Iris pigment epithelial cell (primary cell): ENCODE results near the gene GAL3ST1.
A peak's percentile ranks its signal among the peaks of the same experiment; 100 is the strongest.
"Not testable (repeated sequence)": the region's sequence is repeated elsewhere in the genome, so short reads cannot be mapped to it uniquely, and the experiment has no call there.

Source experiments
- DNase-seq: peaks from one replicate; pipeline ENCODE4 v3.0.0-alpha.2; 2011; ENCODE audit warnings: low read depth

The GAL3ST1 gene, protein sequence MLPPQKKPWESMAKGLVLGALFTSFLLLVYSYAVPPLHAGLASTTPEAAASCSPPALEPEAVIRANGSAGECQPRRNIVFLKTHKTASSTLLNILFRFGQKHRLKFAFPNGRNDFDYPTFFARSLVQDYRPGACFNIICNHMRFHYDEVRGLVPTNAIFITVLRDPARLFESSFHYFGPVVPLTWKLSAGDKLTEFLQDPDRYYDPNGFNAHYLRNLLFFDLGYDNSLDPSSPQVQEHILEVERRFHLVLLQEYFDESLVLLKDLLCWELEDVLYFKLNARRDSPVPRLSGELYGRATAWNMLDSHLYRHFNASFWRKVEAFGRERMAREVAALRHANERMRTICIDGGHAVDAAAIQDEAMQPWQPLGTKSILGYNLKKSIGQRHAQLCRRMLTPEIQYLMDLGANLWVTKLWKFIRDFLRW

DNA sequence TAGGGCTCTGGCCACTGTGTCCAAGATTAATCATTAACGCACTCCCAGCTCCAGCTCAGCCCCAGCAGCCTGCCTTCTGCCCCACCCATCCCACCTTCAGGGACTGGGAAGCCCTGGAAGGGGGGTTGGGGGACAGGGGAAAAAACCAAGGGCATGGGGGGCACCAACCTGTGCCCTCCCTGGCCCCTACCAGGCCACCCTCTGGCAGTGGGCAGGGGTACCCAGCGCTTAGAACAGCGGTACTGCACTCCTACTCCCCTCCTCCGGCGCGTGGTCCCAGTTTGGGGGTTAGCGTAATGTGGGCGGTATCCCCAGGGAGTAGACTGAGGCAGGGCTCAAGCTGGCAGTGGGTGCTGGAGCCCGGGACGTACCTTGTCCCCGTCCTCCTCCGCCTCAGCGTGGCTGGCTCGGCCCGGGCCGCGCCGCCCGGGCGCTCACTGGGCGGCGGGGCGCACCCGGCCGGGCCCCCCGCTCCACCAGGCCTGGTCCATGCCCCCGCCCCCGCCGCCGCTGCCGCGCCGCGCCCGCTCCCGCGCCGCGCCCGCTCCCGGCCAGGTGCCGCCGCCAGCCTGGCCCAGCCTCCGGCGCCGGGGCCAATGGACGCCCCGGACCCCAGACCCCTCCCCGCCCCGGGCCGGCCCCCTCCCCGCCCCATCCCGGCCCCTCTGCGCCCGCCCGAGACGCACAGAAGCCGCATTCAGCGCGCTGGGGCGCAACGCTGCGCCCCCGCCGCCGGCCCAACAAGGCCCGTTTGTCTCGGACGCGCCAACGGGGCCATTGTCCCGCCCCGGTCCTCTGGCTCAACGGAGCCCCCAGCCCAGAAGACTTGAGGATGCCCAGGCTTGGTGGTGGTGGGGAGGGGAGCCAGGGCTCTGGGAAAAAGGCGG, at the start of gene GAL3ST1:
TSS of gene GAL3ST1 (minus strand) at position 571 of the 887 bp plus-strand sequence. CDS start 17,273 bp downstream, outside the sequence.
- no peak for DNase-seq

DNA sequence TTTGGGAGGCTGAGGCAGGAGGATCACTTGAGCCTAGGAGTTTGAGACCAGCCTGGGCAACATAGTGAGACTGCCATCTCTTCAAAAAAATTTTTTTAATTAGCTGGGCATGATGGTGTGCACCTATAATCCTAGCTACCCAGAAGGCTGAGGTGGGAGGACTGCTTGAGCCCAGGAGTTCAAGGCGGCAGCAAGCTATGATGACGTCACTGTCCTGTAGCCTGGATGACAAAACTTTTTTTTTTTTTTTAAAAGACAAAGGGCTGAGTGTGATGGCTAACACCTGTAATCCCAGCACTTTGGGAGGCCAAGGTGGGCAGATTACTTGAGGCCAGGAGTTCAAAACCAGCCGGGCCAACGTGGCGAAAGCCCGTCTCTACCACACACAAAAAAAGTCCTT, 45.4 kb upstream of the GAL3ST1 start:
- DNase-seq: not testable (repeated sequence)

DNA sequence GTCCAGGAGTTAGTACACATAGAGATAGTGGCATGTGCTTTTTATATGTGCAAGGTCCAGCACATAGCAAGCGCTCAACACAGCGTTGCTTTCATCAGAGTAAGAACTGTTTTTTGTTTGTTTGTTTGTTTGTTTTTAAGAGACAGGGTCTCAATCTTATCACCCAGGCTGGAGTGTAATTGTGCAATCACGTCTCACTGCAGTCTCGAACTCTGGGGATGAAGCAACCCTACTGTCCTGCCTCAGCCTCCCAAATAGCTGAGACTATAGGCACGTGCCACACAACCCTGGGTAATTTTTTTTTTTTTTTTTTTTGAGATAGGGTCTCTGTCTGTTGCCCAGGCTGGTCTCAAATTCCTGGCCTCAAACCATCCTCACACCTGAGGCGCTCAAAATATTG, 43.4 kb upstream of the GAL3ST1 start:
- DNase-seq: no peak

DNA sequence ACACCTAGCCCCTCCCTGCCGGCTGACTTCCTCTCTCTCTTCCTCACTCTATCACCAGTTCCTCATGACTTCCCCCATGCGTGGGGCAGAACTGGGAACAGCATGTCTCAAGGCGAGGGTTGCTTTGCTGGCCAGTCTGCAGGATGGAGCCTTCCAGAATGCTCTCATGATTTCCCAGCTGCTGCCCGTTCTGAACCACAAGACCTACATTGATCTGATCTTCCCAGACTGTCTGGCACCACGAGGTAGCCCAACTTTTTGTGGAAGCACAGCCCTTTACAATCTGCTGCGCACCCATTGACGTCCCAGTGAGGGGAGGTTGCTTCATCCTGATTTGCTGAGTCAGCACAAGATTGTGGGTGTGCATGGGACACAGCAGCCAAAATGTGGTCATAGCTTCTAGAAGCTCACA, 41.1 kb upstream of the GAL3ST1 start:
- no peak for DNase-seq

DNA sequence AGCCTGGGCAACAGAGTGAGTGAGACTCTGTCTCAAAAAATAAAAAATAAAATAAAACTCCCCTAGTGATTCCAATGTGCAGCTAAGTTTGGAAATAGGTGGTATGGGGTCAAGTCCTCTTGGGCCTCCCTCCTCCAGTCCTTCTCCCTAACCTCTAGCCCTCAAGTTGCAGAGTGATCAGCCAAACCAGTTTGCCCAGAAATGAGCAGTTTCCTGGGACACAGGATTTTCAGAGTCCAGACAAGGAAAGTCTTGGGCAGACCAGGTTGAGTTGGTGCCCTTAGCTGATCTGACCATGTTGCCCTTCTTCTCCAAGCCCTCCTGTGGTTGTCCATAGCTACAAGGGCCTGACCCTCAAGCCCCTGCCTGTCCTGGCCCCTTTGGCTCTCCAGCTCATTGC, 40.4 kb upstream of the GAL3ST1 start:
- no peak for DNase-seq

DNA sequence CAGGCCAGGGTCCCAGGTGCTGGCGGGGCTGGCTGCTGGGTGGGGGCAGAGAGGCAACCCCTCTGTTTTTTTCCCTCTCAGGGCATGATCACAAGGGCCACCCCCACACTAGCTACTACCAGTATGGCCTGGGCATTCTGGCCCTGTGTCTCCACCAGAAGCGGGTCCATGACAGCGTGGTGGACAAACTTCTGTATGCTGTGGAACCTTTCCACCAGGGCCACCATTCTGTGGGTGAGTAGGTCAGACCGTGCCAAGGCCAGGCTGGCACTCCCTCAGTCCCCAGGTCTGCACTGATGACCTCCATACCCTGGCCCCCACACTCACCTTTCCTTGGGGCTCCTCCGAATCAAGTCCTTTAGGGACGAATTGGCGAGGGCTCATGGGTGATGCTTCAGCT, 39.8 kb upstream of the GAL3ST1 start:
- DNase-seq: no peak

DNA sequence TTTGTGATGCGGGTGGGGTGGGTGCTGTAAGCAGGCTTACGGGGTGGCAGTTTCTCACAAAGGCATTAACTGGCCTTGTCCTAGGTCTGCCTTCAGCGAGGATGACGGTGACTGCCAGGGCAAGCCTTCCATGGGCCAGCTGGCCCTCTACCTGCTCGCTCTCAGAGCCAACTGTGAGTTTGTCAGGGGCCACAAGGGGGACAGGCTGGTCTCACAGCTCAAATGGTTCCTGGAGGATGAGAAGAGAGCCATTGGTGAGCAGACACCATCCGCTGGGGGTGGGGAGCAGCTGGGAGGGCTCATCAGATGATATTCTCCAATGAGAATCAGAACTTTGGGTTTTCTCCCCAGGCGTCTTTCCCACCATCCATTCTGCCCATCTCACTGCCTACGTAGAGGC, 38.3 kb upstream of the GAL3ST1 start:
- no peak for DNase-seq

DNA sequence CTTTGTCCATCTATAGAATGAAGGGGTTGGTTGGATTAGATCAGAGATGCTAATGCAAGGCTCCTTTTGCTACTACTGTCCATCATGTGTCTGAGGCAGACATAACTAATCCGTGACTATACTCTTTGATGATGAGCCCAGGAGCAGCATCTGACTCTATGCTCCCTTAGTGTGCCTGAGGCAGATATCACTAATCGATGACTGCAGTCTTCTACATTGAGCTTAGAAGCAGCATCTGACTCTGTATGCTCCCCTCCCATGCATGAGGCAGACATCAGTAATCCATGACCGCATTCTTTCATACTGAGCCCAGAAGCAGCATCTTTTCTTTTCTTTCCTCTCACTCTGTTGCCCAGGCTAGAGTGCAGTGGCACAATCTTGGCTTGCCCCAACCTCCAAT, 36.7 kb upstream of the GAL3ST1 start:
- no peak for DNase-seq

DNA sequence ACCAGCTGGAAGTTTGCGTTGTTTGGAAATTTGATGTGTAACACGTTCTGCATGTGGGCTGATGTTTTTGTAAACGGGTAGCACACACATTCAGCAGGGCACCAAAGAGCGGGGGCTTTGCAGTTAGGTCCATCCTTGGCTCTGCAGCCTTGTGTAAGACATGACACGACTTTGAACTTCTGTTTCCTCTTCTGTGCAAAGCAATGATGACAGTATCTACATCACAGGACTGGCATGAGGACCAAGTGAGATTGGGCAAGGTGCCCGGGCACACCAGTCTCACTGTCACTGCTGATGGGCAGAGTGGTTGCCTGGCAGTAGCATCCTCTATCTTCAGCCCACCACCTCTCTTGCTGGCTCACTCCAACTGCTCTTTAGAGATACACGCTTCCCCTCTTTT, 35.8 kb upstream of the GAL3ST1 start:
- no peak for DNase-seq

DNA sequence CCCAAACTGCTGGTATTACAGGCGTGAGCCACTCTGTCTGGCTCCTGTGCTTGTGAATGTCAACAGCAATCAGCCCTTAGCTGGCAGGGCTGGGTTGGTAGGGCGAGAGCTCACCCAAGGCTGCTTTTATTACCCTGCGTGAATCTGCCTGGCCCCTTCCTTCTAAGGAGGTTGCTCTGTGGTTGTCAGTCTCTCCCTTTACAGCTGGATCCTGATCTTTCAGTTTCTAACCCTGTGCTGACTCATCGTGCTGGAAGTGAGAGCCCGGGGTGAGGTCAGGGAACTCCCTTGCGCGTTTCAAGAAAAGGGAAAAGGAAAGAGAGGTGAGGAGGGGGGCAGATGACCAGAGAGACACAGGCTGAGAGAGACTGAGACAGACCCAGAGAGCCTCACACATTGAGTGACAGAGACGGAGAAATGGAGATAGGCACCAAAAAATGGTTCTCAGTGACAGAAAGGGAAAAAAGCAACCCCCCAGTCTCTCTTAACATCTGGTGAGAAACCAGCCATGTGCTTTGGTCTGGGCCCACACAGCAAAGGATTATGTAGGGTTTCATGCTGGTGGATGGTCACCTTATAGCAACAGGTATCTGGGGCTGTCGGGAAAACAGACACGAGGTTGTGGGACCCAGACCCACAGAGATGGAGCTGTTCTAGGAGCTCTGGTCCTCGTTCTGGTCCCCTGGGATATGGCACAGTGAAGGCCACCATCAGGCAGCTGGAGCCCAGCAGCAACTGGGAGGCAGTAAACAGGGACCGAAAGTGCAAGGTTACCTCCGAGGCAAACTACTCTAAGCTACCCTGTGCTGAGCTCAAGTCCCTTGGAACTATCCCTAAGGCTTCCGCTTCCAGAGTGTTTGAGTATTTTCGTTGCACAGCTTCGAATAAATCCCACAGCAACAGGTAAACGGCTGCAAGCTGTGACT, 35.1 kb upstream of the GAL3ST1 start:
- peak; percentile 92 for DNase-seq

DNA sequence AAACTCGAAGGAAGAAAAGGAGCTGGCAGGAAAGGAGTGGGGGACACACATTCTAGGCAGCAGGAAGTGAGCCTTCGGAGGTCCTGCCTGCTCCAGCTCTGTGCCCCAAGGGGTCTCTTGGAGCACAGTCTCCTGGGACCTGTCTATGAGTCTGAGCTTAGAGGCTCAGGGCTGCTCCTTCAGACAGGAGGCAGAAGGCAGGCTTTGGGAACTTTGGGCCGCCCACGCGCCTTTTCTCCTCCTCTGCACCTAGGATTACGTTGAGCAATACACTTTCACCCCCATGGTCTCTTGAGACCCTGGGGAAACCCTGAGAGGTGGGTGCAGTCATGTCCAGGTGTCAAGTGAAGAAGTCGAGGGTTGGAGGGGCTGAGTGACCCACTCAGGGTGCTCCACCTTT, 33.5 kb upstream of the GAL3ST1 start:
- no peak for DNase-seq

DNA sequence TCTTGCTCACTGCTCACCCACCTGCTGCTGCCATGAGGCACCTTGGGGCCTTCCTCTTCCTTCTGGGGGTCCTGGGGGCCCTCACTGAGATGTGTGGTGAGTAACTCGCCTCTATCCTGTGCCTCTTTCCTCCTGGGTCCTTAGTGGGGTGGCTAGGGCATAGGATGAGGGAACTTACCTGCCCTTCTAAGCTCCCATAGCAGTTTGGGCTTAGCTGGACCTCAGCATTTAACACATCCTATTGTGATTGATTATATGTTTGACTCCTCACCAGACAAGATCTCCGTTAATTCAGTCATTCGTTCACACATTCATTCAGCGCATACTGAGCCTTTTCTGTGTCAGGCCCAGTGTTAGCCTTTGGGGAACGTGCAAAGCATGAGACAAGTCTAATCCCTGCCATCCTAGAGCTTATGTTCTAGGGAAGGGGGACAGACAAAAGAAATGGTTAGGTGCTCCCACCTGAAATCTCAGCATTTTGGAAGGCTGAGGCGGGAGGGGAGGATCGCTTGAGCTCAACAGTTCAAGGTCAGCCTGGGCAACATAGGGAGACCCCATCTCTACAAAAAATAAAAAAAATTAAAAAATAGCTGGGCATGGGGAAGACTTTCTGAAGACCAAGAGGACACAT, 33.0 kb upstream of the GAL3ST1 start:
- no peak for DNase-seq

DNA sequence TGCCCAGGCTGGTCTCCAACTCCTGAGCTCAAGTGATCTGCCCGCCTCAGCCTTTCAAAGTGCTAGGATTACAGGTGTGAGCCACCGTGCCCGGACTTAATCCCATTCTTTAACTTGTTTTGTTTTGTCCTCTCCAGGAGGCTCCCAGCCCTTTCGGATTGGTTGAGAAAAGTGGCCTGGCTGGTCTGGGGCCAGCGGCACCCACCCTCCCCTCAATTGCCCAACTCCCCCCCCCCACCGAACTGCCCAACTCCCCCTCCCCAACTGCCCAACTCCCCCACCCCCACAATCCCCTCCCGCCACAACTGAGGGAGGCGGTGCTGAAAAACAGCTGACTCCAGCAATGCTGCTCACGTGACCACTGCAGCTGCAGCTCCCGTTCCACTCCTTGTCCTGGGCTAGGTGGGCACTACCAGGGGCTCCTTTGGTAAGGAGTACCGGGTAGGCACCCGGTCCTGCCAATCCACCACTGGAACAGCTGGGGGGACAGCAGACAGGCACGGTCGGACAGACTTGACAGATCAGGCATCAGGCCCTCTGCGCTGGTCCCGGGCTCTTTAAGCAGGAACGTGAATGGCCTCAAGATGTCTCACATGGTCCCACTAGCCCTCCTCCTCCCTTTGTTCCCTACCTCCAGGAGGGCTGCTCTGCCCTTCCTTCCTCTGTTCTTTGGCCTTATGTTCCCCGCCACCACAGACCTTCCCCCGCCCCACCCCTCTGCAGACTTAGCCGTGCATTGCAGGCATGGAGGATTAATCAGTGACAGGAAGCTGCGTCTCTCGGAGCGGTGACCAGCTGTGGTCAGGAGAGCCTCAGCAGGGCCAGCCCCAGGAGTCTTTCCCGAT, 32.2 kb upstream of the GAL3ST1 start, which contains the start of gene TCN2:
TSS of gene TCN2 (plus strand) at position 720 of the 845 bp plus-strand sequence. CDS start 158 bp downstream, outside the sequence.
- DNase-seq: peak; percentile 71

DNA sequence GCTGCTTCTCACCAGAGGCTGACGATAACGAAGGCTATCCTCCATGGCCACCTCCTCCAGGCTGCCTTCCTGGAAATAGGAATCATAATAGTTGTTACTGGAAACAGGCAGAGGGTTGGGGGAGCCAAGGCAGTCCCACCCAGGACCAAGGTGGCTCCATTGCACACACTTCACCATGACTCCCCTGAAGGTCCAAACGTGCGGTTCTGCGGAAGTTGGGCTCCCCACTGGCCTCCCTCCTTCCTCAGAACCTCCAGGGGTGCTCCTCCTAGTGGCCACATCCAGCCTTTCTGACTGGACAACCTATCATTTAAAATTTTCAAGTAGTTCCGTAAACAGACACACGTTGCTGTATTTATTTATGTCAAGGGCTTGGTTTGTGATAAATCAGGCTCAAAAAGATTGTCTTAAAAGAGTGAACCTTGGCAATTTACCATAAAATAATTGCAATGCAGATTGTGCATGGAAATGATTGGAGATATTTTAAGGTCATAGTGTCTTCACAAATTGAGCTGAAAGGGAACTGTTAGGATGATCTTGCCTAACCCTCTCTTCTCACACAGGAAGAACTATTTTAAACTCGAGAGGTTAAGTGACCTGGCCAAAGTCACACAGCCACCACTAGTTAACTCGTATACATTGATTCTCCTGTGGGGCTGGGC, 31.1 kb upstream of the GAL3ST1 start:
- peak; percentile 55 for DNase-seq

DNA sequence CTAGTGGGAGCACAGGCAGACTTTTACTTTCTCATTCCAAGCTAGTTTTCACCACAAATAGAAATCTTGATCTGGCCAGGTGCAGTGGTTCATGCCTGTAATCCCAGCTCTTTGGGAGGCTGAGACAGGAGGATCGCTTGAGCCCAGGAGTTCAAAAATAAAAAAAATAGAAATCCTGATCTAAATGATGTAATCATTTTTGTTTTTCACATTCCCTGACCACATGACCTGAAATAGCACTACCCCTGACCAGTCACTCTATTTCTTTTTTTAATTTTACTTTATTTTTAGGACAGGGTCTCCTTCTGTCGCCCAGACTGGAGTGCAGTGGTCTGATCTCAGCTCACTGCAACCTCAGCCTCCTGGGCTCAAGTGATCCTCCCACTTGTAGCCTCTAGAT, 30.3 kb upstream of the GAL3ST1 start:
- no peak for DNase-seq

DNA sequence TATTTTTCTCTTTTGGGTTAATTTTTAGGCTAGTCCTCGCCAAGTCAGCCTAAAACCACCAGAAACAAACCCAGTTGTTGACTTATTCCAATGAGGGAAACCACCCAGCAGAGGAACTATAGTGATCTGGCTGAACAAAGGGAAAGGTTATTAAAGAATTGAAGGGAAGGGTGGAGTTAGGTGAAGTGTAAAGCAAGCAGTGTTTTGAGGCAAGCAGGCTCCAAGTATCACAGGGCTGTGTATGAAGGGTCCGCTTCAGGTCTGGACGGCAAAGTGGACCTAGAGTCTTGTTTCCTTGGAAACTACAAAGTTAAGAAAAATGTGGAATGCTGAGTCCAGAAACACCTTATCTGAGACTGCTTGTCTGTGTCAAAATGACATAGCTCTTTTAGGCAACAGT, 29.3 kb upstream of the GAL3ST1 start:
- no peak for DNase-seq

DNA sequence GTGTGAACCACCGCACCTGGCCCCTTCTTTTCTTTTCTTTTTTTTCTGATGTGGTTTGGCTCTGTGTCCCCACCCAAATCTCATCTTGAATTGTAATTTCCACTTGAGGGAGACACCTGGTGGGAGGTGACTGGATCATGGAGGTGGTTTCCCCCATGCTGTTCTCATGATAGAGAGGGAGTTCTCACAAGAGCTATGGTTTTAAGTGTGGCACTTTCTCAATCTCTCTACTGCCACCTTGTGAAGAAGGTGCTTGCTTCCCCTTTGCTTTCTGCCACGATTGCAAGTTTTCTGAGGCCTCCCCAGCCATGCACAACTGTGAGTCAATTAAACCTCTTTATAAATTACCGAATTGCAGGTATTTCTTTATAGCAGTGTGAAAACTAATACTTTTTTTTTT, 27.6 kb upstream of the GAL3ST1 start:
- DNase-seq: peak; percentile 53

DNA sequence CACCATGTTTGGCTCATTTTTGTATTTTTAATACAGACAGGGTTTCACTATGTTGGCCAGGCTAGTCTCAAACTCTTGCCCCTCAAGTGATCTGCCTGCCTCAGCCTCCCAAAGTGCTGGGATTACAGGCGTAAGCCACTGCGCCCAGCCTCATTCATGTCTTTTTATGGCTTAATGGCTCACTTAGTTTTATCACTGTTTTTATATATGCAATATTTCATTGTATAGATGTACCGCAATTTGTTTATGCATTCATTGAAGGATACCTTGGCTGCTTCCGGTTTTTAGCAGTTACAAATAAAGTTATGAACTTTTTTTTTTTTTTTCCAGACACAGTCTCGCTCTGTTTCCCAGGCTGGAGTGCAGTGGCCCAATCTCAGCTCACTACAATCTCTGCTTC, 27.0 kb upstream of the GAL3ST1 start:
- no peak for DNase-seq

DNA sequence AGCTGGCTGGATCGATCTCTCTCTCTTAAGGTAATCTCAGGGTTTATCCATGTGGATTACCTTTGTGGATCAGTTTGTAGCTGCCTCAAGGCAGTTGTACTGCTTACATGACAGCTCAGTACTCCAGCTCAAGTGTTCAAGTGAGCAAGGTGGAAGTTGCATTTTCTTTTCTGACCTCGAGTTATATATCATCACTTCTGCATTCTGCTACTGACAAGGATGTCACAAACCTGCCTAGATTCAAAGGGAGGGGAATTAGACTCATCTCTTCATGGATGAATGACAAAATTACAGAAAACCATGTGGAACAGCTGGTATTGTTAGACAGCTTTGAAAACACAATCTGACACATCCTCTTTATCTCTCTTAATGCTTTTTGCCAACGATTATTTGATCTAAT, 26.5 kb upstream of the GAL3ST1 start:
- no peak for DNase-seq

DNA sequence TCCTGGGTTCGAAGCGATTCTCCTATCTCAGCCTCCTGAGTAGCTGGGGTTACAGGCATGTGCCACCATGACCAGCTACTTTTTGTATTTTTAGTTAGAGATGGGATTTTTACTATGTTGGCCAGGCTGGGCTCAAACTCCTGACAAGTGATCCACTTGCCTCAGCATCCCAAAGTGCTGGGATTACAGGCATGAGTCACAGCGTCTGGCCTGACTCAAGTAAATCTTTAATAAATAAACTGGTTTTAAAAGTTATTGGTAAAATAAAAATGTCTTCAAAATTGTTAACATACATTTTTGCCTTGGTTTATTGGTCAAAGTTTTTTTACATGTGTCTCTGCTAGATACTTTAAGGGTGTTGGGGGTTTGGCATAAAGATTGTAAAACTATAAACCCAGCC, 24.5 kb upstream of the GAL3ST1 start:
- DNase-seq: peak; percentile 37
